ENCODE measurements around the gene IRF9. TPM values are rescaled to one million over a fixed set of nuclear protein-coding genes. Genes with fewer than 3 reads are reported as not detected.
A peak's percentile ranks its signal among the peaks of the same experiment; 100 is the strongest.

IRF9 gene
- polyA plus RNA-seq, 4 donors: 52.3 to 68.0 (median 59.7) TPM

- no peak for DNase-seq (ENCODE audit: low read depth in 4 of 4, low spot score in 2 of 4)
Measured at GRCh38 chr14:24211311-24211710, 50.2 kb downstream of the IRF9 start.

- peak; percentile 86 to 95 (median 90) for DNase-seq (ENCODE audit: low read depth in 4 of 4, low spot score in 2 of 4)
Measured at GRCh38 chr14:24212924-24213865, 52.1 kb downstream of the IRF9 start, which contains the start of gene CHMP4A. Gene CHMP4A, minus strand, starts transcription at chr14:24213488. Its CDS starts 49 bp downstream, at chr14:24213439.

GRCh38 chr14:24213866-24214662 lies 53.0 kb downstream of the IRF9 start:
- DNase-seq (ENCODE audit: low read depth in 4 of 4, low spot score in 2 of 4): no peak

GRCh38 chr14:24215495-24216344 lies 54.7 kb downstream of the IRF9 start, which contains the start of gene MDP1:
Gene MDP1, minus strand, starts transcription at chr14:24216066. Its CDS starts 111 bp downstream, at chr14:24215955.
- peak in 2 of 4 donors; percentile 77 to 83 for DNase-seq (ENCODE audit: low read depth in 4 of 4, low spot score in 2 of 4)

Other genes starting within 250 kb of the IRF9 start
- 10 to 100 TPM; 47.4 to 60.4 (median 56.5) TPM for gene DHRS4, start 207.5 kb upstream of the IRF9 start, polyA plus RNA-seq (ENCODE audit: insufficient read length in 4 of 4)
- gene DHRS4L2, start 172.3 kb upstream of the IRF9 start, polyA plus RNA-seq (ENCODE audit: insufficient read length in 4 of 4): 10 to 100 TPM; 28.4 to 43.5 (median 36.9) TPM
- gene CARMIL3, start 109.3 kb upstream of the IRF9 start, polyA plus RNA-seq (ENCODE audit: insufficient read length in 4 of 4): 1 to 10 TPM; 1.3 to 2.4 (median 1.7) TPM
- under 1 TPM in 1 of 4 donors, not detected in 3; 0.11 TPM for gene CPNE6, start 89.7 kb upstream of the IRF9 start, polyA plus RNA-seq (ENCODE audit: insufficient read length in 4 of 4)
- gene PCK2, start 67.0 kb upstream of the IRF9 start, polyA plus RNA-seq (ENCODE audit: insufficient read length in 4 of 4): 10 to 100 TPM; 28.6 to 35.6 (median 30.8) TPM
- gene DCAF11, start 46.5 kb upstream of the IRF9 start, polyA plus RNA-seq (ENCODE audit: insufficient read length in 4 of 4): 10 to 100 TPM; 77.2 to 88.6 (median 83.0) TPM
- 1 to 10 TPM; 2.2 to 5.2 (median 3.0) TPM for gene NRL, start 46.3 kb upstream of the IRF9 start, polyA plus RNA-seq (ENCODE audit: insufficient read length in 4 of 4)
- 1 to 10 TPM in 3 of 4 donors, under 1 TPM in 1; 0.48 to 2.2 (median 1.3) TPM for gene FITM1, start 30.6 kb upstream of the IRF9 start, polyA plus RNA-seq (ENCODE audit: insufficient read length in 4 of 4)
- 100 to 1,000 TPM; 185 to 235 (median 203) TPM for gene PSME1, start 25.1 kb upstream of the IRF9 start, polyA plus RNA-seq (ENCODE audit: insufficient read length in 4 of 4)
- gene EMC9, start 19.7 kb upstream of the IRF9 start, polyA plus RNA-seq (ENCODE audit: insufficient read length in 4 of 4): 10 to 100 TPM; 12.3 to 29.3 (median 22.3) TPM
- gene PSME2, start 14.7 kb upstream of the IRF9 start, polyA plus RNA-seq (ENCODE audit: insufficient read length in 4 of 4): 100 to 1,000 TPM; 150 to 177 (median 159) TPM
- 10 to 100 TPM; 43.6 to 60.2 (median 57.7) TPM for gene RNF31, start 13.8 kb upstream of the IRF9 start, polyA plus RNA-seq (ENCODE audit: insufficient read length in 4 of 4)
- 10 to 100 TPM; 46.0 to 93.7 (median 68.0) TPM for gene REC8, start 10.8 kb downstream of the IRF9 start, polyA plus RNA-seq (ENCODE audit: insufficient read length in 4 of 4)
- 10 to 100 TPM; 32.7 to 40.9 (median 37.0) TPM for gene IPO4, start 27.6 kb downstream of the IRF9 start, polyA plus RNA-seq (ENCODE audit: insufficient read length in 4 of 4)
- gene TM9SF1, start 34.2 kb downstream of the IRF9 start, polyA plus RNA-seq (ENCODE audit: insufficient read length in 4 of 4): 10 to 100 TPM; 31.9 to 52.0 (median 43.9) TPM
- 10 to 100 TPM in 2 of 4 donors, 1 to 10 TPM in 2; 3.1 to 13.9 (median 7.2) TPM for gene TSSK4, start 44.4 kb downstream of the IRF9 start, polyA plus RNA-seq (ENCODE audit: insufficient read length in 4 of 4)
- 10 to 100 TPM; 43.3 to 76.6 (median 53.2) TPM for gene CHMP4A, start 52.2 kb downstream of the IRF9 start, polyA plus RNA-seq (ENCODE audit: insufficient read length in 4 of 4)
- 10 to 100 TPM; 10.2 to 18.0 (median 12.1) TPM for gene MDP1, start 54.8 kb downstream of the IRF9 start, polyA plus RNA-seq (ENCODE audit: insufficient read length in 4 of 4)
- 100 to 1,000 TPM; 206 to 248 (median 222) TPM for gene NEDD8, start 71.1 kb downstream of the IRF9 start, polyA plus RNA-seq (ENCODE audit: insufficient read length in 4 of 4)
- 100 to 1,000 TPM; 106 to 121 (median 117) TPM for gene GMPR2, start 71.7 kb downstream of the IRF9 start, polyA plus RNA-seq (ENCODE audit: insufficient read length in 4 of 4)
- 10 to 100 TPM; 54.2 to 64.5 (median 57.8) TPM for gene TINF2, start 81.4 kb downstream of the IRF9 start, polyA plus RNA-seq (ENCODE audit: insufficient read length in 4 of 4)
- gene TGM1, start 101.9 kb downstream of the IRF9 start, polyA plus RNA-seq (ENCODE audit: insufficient read length in 4 of 4): 1 to 10 TPM in 3 of 4 donors, under 1 TPM in 1; 0.92 to 4.5 (median 2.5) TPM
- 10 to 100 TPM; 18.0 to 31.1 (median 20.8) TPM for gene RABGGTA, start 110.3 kb downstream of the IRF9 start, polyA plus RNA-seq (ENCODE audit: insufficient read length in 4 of 4)
- gene DHRS1, start 138.5 kb downstream of the IRF9 start, polyA plus RNA-seq (ENCODE audit: insufficient read length in 4 of 4): 10 to 100 TPM; 41.0 to 52.5 (median 49.9) TPM
- 10 to 100 TPM; 24.1 to 29.0 (median 26.9) TPM for gene NOP9, start 138.6 kb downstream of the IRF9 start, polyA plus RNA-seq (ENCODE audit: insufficient read length in 4 of 4)
- gene CIDEB, start 146.7 kb downstream of the IRF9 start, polyA plus RNA-seq (ENCODE audit: insufficient read length in 4 of 4): 10 to 100 TPM; 22.4 to 25.3 (median 23.9) TPM
- 1 to 10 TPM; 1.6 to 5.6 (median 2.9) TPM for gene LTB4R2, start 148.9 kb downstream of the IRF9 start, polyA plus RNA-seq (ENCODE audit: insufficient read length in 4 of 4)
- gene LTB4R, start 150.2 kb downstream of the IRF9 start, polyA plus RNA-seq (ENCODE audit: insufficient read length in 4 of 4): 1 to 10 TPM; 2.2 to 7.3 (median 5.0) TPM
- gene ADCY4, start 173.8 kb downstream of the IRF9 start, polyA plus RNA-seq (ENCODE audit: insufficient read length in 4 of 4): 10 to 100 TPM; 15.8 to 26.6 (median 21.4) TPM
- gene RIPK3, start 178.7 kb downstream of the IRF9 start, polyA plus RNA-seq (ENCODE audit: insufficient read length in 4 of 4): 1 to 10 TPM; 2.6 to 4.4 (median 3.5) TPM
- 10 to 100 TPM; 49.8 to 95.6 (median 72.3) TPM for gene NFATC4, start 206.9 kb downstream of the IRF9 start, polyA plus RNA-seq (ENCODE audit: insufficient read length in 4 of 4)
- gene NYNRIN, start 237.7 kb downstream of the IRF9 start, polyA plus RNA-seq (ENCODE audit: insufficient read length in 4 of 4): 10 to 100 TPM; 47.9 to 53.0 (median 49.6) TPM

Data from left renal cortex interstitium (tissue), 4 donors.